Activated CD4-positive, CD25-positive, alpha-beta regulatory T cell treated with anti-CD3 and anti-CD28 coated beads, Interleukin-2, amount 50 U/mL, for 24 hours (primary cell): Measurements from ENCODE around the gene SVEP1.

Experiments
- ATAC-seq, 2 donors: fragments of 150-1000 bp; cut with Tn5 transposase; one replicate each; pipeline ENCODE4 v1.10.0; 2021; ENCODE audit warnings: mild to moderate bottlenecking in 1 of 2, moderate library complexity in 1 of 2

The SVEP1 gene

GRCh38 chr9:110316261-110317075 lies 263.1 kb downstream of the SVEP1 start:
- ATAC-seq: no peak
